ENCODE data around the gene SORCS2.

SORCS2 gene

GRCh38 chr4:7384003-7384928 is 191.9 kb downstream of the SORCS2 start:
- no peak for DNase-seq

DNA sequence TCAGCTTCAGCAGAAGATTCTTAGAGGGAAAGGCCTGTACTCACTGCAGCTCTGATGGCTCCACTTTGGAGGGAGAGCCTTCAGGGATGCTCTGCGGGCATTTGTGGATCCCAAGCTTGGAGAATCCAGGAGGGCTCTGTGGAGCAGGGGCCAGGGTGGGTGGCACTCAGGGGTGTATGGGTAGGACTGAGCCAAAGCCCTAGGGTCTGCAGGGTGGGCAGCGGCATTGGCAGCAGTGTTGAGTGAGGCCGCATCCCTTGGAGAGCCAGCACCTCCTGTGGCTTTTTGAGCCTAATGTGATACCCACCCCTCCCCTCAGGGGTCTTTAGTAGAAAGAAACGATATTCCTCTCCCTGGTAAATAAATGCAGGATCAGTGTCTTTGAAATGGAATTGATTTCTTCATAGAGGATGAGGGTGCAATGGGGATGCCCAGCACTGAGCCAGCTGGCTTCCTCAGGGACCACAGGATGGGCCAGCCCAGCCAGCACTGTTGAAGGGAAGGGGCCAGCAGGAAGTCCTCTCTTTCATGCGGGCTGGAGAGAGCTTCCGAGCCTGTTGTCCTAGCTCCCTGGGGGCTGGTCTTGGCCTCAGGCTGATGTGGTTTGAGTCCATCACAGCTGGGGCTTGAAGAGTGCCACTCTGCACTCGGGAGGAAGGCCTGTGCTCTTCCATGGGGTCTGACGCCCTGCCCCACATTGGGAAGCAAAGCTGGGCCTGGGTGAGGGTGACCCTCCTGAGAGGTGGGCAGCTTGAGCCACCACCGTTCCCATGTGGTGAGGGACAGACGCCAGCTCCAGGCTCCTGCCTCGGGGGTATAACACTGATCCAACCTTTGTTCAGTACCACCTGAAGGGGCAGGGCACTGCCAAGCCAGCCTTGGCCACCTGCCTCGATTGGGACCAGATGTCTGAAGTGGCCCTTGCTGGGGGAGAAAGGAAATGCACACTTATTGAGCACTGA is 192.9 kb downstream of the SORCS2 start:
- no peak for DNase-seq

GRCh38 chr4:7387925-7388324 is 195.6 kb downstream of the SORCS2 start:
- no peak for DNase-seq

GRCh38 chr4:7388627-7389026 is 196.3 kb downstream of the SORCS2 start:
- DNase-seq = no peak

GRCh38 chr4:7389101-7389701 is 196.9 kb downstream of the SORCS2 start:
- no peak for DNase-seq

- DNase-seq = no peak
Observed at GRCh38 chr4:7389719-7390118, 197.4 kb downstream of the SORCS2 start.

GRCh38 chr4:7390336-7390735 is 198.0 kb downstream of the SORCS2 start:
- DNase-seq = no peak

DNA sequence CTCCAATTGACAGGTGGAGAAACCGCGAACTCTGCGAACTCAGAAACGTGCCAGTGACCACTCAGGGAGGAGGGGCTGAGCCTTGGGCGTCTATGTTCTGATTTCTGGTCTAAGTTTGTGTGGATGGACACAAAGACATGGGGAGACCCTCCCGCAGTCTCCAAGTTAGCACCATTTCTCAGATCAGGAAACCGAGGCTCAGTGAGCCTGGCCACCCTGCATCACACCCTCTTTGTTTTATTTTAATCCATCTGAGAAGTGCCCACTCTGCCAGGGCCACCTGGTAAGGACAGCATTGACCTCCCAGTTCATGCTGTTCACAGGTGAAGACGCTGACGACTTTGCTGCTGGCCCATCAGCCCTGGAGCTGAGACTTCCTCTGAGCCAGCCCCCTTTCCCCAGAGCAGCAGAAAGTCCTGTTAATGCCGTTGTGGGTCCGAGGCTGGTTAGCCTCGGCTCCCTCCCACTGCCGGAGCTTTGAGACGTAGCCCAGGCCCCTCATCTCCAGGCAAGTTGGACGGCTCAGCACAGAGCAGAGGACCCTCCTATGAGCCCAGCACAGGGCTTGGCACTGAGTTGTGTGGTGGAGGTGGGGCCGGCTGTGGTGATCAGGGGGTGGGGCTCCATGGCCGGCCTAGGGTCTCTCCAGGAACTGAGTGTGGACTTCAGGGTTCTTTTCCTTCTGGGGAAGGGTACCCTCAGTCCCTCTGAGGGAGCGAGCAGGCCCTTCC is 198.7 kb downstream of the SORCS2 start:
- DNase-seq = no peak

- DNase-seq = no peak
Observed at GRCh38 chr4:7391637-7392437, 199.5 kb downstream of the SORCS2 start.

DNA sequence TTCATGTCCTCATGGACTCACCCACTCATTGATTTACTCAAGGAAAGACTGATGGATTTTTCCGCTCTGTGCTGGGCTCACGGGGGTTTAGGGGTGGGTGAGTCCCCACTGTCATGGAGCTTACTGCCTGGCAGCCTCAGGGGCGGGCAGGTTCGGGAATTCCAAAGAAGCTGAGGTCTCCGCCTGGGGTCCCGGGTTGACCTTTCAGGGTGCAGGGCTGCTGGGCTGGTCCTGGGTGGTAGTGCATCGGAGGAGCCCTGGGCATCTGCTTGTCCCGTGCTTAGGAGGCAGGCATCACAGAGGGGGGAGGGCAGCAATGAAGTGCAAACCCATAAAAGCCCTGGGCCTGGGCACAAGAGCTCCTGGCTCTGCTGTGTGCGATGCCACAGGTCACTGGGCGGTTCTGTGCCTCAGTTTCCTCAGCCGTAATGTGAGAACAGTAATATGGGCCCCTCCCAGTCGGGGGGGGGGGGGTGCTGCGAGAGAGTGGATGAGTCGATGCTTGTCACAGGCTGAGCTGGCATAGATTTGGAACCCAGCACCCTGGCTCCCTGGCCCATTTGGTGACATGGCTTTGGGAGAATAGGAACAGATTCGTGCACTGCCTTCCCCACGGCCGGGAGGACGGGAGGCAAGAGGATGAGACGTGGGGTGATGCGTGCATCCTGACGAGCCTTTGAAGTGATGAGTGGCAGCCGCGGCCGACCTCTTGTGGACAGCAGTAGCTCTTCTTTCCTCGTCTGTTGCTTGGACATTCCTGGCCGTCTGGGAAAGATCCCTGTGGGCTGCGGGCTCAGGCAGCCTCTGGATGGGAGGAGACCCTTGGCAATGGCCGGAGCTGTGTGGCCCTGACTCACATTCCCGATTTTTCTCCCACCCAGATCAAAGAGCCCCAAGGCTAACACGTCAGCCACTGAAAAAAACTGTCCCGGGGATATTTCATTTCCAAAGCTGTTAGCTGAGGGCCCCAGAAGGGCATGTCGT is 200.4 kb downstream of the SORCS2 start:
- DNase-seq = no peak

DNA sequence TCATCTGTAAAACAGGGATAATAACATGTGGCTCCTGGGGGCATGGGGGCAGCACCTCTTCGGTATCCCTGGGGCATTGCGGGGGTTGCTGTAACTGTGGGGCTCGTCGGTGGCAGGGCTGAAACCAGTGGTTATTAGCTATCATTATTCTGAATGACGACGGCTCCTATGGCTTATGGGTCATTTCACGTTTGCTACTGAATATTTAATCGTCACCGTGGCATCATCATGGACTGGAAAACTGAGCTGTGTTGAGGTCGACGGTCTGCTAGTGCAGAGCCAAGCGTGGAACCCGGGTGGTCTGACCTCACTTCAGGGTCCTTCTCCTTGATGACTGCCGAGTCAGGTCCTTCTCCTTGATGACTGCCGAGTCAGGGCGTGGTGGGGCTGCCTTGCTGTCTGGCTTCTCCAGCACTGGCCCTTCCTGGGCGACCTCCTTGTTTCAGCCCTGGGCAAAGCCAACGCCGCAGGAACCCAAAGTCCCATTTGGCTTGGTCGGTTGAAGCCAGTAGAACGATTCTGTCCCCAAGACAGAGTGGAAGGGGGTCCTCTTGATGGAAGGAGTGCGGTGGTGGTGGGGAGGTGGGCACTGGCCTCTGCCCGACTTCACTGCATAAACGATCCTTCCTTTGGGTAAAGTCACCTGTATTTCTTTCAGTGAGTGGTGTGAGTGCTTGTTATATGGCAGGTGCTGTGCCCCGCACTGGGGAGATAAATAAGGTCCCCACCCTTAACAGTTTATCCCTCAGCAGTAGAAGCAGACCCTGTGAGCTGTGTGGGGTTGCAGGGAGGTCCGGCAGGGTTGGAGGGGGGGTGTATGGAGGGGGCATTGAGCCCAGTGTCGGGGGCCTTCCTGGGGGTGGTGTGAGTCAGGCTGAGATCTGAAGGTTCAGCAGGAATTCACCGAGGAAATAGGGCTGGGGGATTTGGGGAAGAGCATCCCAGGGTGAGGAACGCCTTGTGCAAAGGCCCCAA is 201.6 kb downstream of the SORCS2 start:
- no peak for DNase-seq

- DNase-seq = no peak
Observed at GRCh38 chr4:7394681-7395451, 202.5 kb downstream of the SORCS2 start.

DNA sequence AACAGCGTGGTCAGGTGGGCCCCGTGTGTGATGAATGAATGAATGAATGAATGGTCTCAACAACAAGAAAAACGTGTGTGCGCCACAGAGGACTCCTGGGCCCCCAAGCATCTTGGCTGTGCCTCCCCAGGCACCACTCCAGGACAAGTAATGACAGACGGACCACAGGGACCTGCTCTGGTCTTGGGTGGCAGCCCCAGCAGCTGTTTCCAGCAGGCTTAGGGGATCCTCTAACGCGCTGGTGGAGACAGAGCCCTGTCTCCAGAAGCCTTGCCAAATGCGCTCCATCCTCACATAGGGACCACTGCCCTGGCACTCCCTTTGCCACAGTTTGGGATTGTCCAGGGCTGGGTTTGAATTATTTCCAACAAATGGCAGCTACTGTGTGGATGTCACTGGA is 203.3 kb downstream of the SORCS2 start:
- no peak for DNase-seq

- DNase-seq = no peak
Observed at GRCh38 chr4:7396186-7396910, 204.0 kb downstream of the SORCS2 start.

DNA sequence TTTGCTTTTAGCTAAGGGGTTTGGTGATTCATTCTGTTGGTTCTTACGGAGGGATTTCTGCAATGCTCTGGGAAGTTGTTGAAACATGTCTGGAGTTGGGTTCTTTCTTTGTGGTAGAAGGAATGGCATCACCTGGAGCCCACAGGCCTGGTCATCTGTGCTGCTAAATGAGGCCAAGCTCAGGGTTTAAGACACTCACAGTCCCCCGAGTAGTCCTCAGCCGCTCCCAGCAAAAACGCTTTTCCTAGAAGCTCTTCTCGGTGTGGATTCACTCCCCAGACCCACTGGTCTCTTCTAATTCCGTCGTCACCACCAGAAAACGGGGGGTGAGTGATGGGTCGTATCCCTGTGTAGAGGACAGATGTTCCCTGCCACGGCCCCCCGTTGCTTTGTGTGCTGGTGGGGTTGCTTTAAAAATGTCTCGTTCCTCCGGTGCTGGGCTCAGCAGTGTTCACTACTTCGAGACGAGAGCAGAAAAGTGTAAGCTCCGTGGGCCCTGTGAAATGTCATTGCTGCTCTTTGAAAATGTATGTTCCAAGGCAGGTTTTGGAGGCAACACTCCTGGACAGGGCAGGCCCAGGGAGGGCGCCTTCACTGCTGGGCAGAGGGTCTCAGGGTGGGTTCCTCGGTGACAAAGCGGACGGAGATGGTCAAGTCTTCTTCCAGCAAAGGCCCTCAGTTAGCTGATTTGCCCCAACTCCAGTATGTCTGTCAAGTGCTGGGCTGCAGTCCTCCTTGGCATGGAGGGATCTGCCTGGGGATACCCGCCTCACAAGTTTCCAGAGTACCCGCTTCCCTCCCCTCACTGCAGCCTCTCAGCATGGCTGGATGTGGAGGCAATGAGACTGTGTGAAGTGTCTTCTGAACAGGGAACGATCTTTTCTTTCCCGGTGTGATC is 205.1 kb downstream of the SORCS2 start:
- DNase-seq = no peak

GRCh38 chr4:7398104-7398423 is 205.7 kb downstream of the SORCS2 start:
- no peak for DNase-seq

Measured in CD4-positive, alpha-beta T cell treated with Interferon gamma for 1 hour (primary cell).